ENCODE data around the gene EDN2. TPM values are rescaled to one million over a fixed set of nuclear protein-coding genes. Genes with fewer than 3 reads are reported as not detected.

Gene EDN2
- total RNA-seq, result 10 to 100 TPM in 1 of 4 donors, 1 to 10 TPM in 3; 2.3 to 10.2 (median 8.3) TPM

GRCh38 chr1:41484402-41485241 lies at the start of gene EDN2:
Gene EDN2 (minus strand): TSS chr1:41484683. CDS start chr1:41484601, 82 bp downstream.
- no peaks in the 10 kb centered on the region for H3K27me3 ChIP-seq
- peaks cover 42% of the 10 kb centered on the region for H3K4me1 ChIP-seq
- no peak within 1 kb of the TSS for H3K27ac ChIP-seq
- H3K36me3 ChIP-seq, result no peaks in the 10 kb centered on the region
- H3K9me3 ChIP-seq, result no peaks in the 10 kb centered on the region
- DNase-seq (ENCODE audit: low spot score in 2 of 2), result peak in 1 of 2 donors; percentile 71
- 47% methylated on average over 5 of the region's 27 CpGs for WGBS
- H3K4me3 ChIP-seq, result peak within 1 kb of the TSS; percentile 36
- TF ChIP-seq EP300 (IDR thresholded peaks at IDR 0.05) (no peak), POLR2AphosphoS5 (IDR thresholded peaks at IDR 0.05) (peak in 1 of 3 donors; percentile 39), POLR2A (IDR thresholded peaks at IDR 0.05) (no peak)
- TF ChIP-seq, protein P1, sequence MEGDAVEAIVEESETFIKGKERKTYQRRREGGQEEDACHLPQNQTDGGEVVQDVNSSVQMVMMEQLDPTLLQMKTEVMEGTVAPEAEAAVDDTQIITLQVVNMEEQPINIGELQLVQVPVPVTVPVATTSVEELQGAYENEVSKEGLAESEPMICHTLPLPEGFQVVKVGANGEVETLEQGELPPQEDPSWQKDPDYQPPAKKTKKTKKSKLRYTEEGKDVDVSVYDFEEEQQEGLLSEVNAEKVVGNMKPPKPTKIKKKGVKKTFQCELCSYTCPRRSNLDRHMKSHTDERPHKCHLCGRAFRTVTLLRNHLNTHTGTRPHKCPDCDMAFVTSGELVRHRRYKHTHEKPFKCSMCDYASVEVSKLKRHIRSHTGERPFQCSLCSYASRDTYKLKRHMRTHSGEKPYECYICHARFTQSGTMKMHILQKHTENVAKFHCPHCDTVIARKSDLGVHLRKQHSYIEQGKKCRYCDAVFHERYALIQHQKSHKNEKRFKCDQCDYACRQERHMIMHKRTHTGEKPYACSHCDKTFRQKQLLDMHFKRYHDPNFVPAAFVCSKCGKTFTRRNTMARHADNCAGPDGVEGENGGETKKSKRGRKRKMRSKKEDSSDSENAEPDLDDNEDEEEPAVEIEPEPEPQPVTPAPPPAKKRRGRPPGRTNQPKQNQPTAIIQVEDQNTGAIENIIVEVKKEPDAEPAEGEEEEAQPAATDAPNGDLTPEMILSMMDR (IDR thresholded peaks at IDR 0.05), result peak in 1 of 2 donors; percentile 29

GRCh38 chr1:41533731-41534080 lies 49.2 kb upstream of the EDN2 start:
- no peak for TF ChIP-seq EP300 (IDR thresholded peaks at IDR 0.05)
- no peak for TF ChIP-seq POLR2A (IDR thresholded peaks at IDR 0.05)
- TF ChIP-seq, protein P1 (IDR thresholded peaks at IDR 0.05), result no peak
- TF ChIP-seq POLR2AphosphoS5 (IDR thresholded peaks at IDR 0.05), result no peak
- H3K9me3 ChIP-seq, result no peaks in the 10 kb centered on the region
- H3K27ac ChIP-seq, result no peak overlapping the region
- H3K4me3 ChIP-seq, result no peak overlapping the region
- DNase-seq (ENCODE audit: low spot score in 2 of 2), result peak in 1 of 2 donors; percentile 32
- H3K4me1 ChIP-seq, result no peaks in the 10 kb centered on the region
- no peaks in the 10 kb centered on the region for H3K36me3 ChIP-seq
- no peaks in the 10 kb centered on the region for H3K27me3 ChIP-seq
- WGBS, result 95% methylated on average over 5 of the region's 5 CpGs

DNA sequence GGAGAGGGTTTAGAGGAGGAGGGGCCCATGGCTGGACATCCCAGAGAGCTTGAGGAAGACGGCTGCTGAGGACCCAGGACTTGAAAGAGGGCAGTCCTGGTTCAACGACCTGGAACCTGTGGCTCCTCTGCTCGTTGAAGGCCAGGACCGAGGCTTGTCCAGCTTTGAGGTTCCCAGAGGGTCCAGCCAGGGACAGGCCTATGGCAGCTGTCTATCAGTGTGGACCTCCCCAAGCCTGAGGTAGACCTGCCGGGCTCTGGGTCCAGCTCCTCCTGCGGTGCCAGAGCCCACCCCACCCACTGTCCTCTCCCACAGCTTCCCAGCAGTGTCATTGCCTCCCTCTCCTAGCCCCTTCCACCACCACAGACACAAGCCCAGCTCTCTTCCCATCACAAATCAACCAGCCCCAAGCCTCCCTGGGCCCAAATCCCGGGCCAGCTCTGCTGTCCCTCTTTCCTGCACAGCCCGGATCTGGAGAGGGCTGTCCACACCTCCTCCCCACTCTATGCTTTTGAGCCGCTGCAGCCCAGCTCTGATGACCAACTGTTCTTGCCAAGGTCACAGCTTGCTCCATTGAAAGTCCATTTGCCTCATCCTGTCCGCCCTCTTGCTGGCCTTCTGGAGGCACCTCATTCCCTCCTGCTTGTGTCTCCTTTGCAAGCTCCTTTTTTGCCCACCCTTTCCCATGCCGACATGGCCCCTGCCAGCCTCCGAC lies 48.7 kb upstream of the EDN2 start:
- no peaks in the 10 kb centered on the region for H3K4me1 ChIP-seq
- 93% methylated on average over 12 of the region's 12 CpGs for WGBS
- DNase-seq (ENCODE audit: low spot score in 2 of 2), result peak; percentile 41 to 53

GRCh38 chr1:41532206-41532975 lies 47.9 kb upstream of the EDN2 start:
- WGBS, result 90% methylated on average over 8 of the region's 8 CpGs
- Histone ChIP-seq H3K27me3 (no peaks in the 10 kb centered on the region), H3K9me3 (no peaks in the 10 kb centered on the region), H3K27ac (no peak overlapping the region), H3K4me3 (no peak overlapping the region), H3K36me3 (no peaks in the 10 kb centered on the region), H3K4me1 (no peaks in the 10 kb centered on the region)
- peak; percentile 22 to 35 for DNase-seq (ENCODE audit: low spot score in 2 of 2)
- TF ChIP-seq, protein P1 (IDR thresholded peaks at IDR 0.05), result no peak
- TF ChIP-seq EP300 (IDR thresholded peaks at IDR 0.05) (no peak), POLR2A (IDR thresholded peaks at IDR 0.05) (no peak), POLR2AphosphoS5 (IDR thresholded peaks at IDR 0.05) (no peak)

More for the DNA sequence above, 48.7 kb upstream of the EDN2 start:
- H3K9me3 ChIP-seq, result no peaks in the 10 kb centered on the region
- no peak overlapping the region for H3K27ac ChIP-seq
- H3K4me3 ChIP-seq, result no peak overlapping the region
- no peaks in the 10 kb centered on the region for H3K36me3 ChIP-seq
- TF ChIP-seq EP300 (IDR thresholded peaks at IDR 0.05) (no peak), POLR2AphosphoS5 (IDR thresholded peaks at IDR 0.05) (no peak), POLR2A (IDR thresholded peaks at IDR 0.05) (no peak)
- TF ChIP-seq, protein P1 (IDR thresholded peaks at IDR 0.05), result no peak
- H3K27me3 ChIP-seq, result no peaks in the 10 kb centered on the region

Measured in suprapubic skin (tissue), 4 donors.